ENCODE measurements around the gene HS2ST1. TPM values are rescaled to one million over a fixed set of nuclear protein-coding genes. Genes with fewer than 3 reads are reported as not detected.

Gene HS2ST1
- total and polyA plus RNA-seq, 2 experiments from 2014 or later = 6.7 to 17.1 TPM

- H3K27me3 ChIP-seq (ENCODE audit: insufficient read depth) = no peaks in the 10 kb centered on the region
These were observed 83.8 kb downstream of the HS2ST1 start for GRCh38 chr1:86998280-86998679.

More at GRCh38 chr1:86998280-86998679, 83.8 kb downstream of the HS2ST1 start:
- H3K4me3 ChIP-seq = no peak overlapping the region
- no peaks in the 10 kb centered on the region for H3K36me3 ChIP-seq (ENCODE audit: insufficient read depth)
- H3K9me3 Mint-ChIP-seq = no peaks in the 10 kb centered on the region; the same call in 2 of the 3 replicates
- H3K27ac ChIP-seq (ENCODE audit: low read depth) = no peak overlapping the region
- H4K20me1 ChIP-seq (replicated peaks; ENCODE audit: insufficient read depth) = peaks cover 9% of the 10 kb centered on the region; the same call in 1 of the 2 replicates
- H3K27me3 Mint-ChIP-seq (ENCODE audit: insufficient read depth, low read depth, poor library complexity) = no peaks in the 10 kb centered on the region
- no peak overlapping the region for H3K27ac Mint-ChIP-seq
- DNase-seq (ENCODE audit: low spot score) = no peak
- peaks cover 24% of the 10 kb centered on the region; the same call in 1 of the 2 replicates for H3K4me1 ChIP-seq (ENCODE audit: insufficient read depth)
- no peak overlapping the region for H3K4me2 ChIP-seq
- no peaks in the 10 kb centered on the region for H3K9me2 ChIP-seq (ENCODE audit: insufficient read depth)
- H3K4me1 Mint-ChIP-seq = peaks cover 39% of the 10 kb centered on the region; the same call in 2 of the 3 replicates
- no peak overlapping the region for H2AFZ ChIP-seq
- H3F3A ChIP-seq (replicated peaks; ENCODE audit: low read depth) = no peaks in the 10 kb centered on the region
- no peaks in the 10 kb centered on the region; the same call in 2 of the 3 replicates for H3K36me3 Mint-ChIP-seq (ENCODE audit: low read depth)
- H3K4me3 Mint-ChIP-seq = no peak overlapping the region
- ATAC-seq = no peak
- no peak for TF ChIP-seq ZNF114 (CRISPR knock-in tag; IDR thresholded peaks at IDR 0.05)
- TF ChIP-seq JUNB (IDR thresholded peaks at IDR 0.05; ENCODE audit: unreplicated experiment) = no peak
- no peak for TF ChIP-seq NANOG (IDR thresholded peaks at IDR 0.05; ENCODE audit: borderline replicate concordance)
- no peak for TF ChIP-seq CTCF (conservative IDR thresholded peaks at IDR 0.05; ENCODE audit: low read depth in 2 of 2)
- no peak for TF ChIP-seq STAT1 (IDR thresholded peaks at IDR 0.05; ENCODE audit: unreplicated experiment)
- TF ChIP-seq, protein P1, sequence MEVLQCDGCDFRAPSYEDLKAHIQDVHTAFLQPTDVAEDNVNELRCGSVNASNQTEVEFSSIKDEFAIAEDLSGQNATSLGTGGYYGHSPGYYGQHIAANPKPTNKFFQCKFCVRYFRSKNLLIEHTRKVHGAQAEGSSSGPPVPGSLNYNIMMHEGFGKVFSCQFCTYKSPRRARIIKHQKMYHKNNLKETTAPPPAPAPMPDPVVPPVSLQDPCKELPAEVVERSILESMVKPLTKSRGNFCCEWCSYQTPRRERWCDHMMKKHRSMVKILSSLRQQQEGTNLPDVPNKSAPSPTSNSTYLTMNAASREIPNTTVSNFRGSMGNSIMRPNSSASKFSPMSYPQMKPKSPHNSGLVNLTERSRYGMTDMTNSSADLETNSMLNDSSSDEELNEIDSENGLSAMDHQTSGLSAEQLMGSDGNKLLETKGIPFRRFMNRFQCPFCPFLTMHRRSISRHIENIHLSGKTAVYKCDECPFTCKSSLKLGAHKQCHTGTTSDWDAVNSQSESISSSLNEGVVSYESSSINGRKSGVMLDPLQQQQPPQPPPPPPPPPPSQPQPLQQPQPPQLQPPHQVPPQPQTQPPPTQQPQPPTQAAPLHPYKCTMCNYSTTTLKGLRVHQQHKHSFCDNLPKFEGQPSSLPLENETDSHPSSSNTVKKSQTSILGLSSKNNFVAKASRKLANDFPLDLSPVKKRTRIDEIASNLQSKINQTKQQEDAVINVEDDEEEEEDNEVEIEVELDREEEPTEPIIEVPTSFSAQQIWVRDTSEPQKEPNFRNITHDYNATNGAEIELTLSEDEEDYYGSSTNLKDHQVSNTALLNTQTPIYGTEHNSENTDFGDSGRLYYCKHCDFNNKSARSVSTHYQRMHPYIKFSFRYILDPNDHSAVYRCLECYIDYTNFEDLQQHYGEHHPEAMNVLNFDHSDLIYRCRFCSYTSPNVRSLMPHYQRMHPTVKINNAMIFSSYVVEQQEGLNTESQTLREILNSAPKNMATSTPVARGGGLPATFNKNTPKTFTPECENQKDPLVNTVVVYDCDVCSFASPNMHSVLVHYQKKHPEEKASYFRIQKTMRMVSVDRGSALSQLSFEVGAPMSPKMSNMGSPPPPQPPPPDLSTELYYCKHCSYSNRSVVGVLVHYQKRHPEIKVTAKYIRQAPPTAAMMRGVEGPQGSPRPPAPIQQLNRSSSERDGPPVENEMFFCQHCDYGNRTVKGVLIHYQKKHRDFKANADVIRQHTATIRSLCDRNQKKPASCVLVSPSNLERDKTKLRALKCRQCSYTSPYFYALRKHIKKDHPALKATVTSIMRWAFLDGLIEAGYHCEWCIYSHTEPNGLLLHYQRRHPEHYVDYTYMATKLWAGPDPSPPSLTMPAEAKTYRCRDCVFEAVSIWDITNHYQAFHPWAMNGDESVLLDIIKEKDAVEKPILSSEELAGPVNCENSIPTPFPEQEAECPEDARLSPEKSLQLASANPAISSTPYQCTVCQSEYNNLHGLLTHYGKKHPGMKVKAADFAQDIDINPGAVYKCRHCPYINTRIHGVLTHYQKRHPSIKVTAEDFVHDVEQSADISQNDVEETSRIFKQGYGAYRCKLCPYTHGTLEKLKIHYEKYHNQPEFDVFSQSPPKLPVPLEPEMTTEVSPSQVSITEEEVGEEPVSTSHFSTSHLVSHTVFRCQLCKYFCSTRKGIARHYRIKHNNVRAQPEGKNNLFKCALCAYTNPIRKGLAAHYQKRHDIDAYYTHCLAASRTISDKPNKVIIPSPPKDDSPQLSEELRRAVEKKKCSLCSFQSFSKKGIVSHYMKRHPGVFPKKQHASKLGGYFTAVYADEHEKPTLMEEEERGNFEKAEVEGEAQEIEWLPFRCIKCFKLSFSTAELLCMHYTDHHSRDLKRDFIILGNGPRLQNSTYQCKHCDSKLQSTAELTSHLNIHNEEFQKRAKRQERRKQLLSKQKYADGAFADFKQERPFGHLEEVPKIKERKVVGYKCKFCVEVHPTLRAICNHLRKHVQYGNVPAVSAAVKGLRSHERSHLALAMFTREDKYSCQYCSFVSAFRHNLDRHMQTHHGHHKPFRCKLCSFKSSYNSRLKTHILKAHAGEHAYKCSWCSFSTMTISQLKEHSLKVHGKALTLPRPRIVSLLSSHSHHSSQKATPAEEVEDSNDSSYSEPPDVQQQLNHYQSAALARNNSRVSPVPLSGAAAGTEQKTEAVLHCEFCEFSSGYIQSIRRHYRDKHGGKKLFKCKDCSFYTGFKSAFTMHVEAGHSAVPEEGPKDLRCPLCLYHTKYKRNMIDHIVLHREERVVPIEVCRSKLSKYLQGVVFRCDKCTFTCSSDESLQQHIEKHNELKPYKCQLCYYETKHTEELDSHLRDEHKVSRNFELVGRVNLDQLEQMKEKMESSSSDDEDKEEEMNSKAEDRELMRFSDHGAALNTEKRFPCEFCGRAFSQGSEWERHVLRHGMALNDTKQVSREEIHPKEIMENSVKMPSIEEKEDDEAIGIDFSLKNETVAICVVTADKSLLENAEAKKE (CRISPR knock-in tag; IDR thresholded peaks at IDR 0.05) = no peak
- TF ChIP-seq EZH2phosphoT487 (IDR thresholded peaks at IDR 0.05; ENCODE audit: unreplicated experiment) = no peak
- TF ChIP-seq ZNF331 (CRISPR knock-in tag; IDR thresholded peaks at IDR 0.05; ENCODE audit: low read depth) = no peak
- TF ChIP-seq, protein P2, sequence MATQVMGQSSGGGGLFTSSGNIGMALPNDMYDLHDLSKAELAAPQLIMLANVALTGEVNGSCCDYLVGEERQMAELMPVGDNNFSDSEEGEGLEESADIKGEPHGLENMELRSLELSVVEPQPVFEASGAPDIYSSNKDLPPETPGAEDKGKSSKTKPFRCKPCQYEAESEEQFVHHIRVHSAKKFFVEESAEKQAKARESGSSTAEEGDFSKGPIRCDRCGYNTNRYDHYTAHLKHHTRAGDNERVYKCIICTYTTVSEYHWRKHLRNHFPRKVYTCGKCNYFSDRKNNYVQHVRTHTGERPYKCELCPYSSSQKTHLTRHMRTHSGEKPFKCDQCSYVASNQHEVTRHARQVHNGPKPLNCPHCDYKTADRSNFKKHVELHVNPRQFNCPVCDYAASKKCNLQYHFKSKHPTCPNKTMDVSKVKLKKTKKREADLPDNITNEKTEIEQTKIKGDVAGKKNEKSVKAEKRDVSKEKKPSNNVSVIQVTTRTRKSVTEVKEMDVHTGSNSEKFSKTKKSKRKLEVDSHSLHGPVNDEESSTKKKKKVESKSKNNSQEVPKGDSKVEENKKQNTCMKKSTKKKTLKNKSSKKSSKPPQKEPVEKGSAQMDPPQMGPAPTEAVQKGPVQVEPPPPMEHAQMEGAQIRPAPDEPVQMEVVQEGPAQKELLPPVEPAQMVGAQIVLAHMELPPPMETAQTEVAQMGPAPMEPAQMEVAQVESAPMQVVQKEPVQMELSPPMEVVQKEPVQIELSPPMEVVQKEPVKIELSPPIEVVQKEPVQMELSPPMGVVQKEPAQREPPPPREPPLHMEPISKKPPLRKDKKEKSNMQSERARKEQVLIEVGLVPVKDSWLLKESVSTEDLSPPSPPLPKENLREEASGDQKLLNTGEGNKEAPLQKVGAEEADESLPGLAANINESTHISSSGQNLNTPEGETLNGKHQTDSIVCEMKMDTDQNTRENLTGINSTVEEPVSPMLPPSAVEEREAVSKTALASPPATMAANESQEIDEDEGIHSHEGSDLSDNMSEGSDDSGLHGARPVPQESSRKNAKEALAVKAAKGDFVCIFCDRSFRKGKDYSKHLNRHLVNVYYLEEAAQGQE (IDR thresholded peaks at IDR 0.05; ENCODE audit: unreplicated experiment) = no peak
- no peak for TF ChIP-seq CREB1 (CRISPR knock-in tag; IDR thresholded peaks at IDR 0.05; ENCODE audit: low read depth)
- peaks cover 59% of the 10 kb centered on the region for H3K79me2 ChIP-seq (replicated peaks; ENCODE audit: insufficient read depth)
